ENCODE data around the gene EBP.

- TF ChIP-seq, protein P1, sequence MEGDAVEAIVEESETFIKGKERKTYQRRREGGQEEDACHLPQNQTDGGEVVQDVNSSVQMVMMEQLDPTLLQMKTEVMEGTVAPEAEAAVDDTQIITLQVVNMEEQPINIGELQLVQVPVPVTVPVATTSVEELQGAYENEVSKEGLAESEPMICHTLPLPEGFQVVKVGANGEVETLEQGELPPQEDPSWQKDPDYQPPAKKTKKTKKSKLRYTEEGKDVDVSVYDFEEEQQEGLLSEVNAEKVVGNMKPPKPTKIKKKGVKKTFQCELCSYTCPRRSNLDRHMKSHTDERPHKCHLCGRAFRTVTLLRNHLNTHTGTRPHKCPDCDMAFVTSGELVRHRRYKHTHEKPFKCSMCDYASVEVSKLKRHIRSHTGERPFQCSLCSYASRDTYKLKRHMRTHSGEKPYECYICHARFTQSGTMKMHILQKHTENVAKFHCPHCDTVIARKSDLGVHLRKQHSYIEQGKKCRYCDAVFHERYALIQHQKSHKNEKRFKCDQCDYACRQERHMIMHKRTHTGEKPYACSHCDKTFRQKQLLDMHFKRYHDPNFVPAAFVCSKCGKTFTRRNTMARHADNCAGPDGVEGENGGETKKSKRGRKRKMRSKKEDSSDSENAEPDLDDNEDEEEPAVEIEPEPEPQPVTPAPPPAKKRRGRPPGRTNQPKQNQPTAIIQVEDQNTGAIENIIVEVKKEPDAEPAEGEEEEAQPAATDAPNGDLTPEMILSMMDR (IDR thresholded peaks at IDR 0.05) = no peak
- TF ChIP-seq POLR2A (IDR thresholded peaks at IDR 0.05) = no peak
Measured at GRCh38 chrX:48509245-48509590, 12.4 kb upstream of the EBP start.

Data from prostate gland (tissue), 2 donors.